IMR-90 (cell line): Measurements from ENCODE around the gene C14orf93. TPM values are rescaled to one million over a fixed set of nuclear protein-coding genes. Genes with fewer than 3 reads are reported as not detected.

ENCODE experiments used
- ATAC-seq: fragments of 200-7000 bp; cut with Tn5 transposase; 2 replicates; pipeline ENCODE4 v1.9.1; 2020; ENCODE audit warnings: low read depth, mild to moderate bottlenecking, moderate library complexity
- BruUV-seq: library from RNA; stranded (reverse); fragments of 400-500 nt; replicated peaks from 2 replicates; lab custom pipeline; 2021; lab: Mats Ljungman, UMichigan
- CTCF ChIA-PET: fragments of 300-600 bp; formaldehyde crosslinking; extraction: SDS; loops from one replicate; lab custom pipeline; 2021; ENCODE audit warnings: antibody characterized with exemption; lab: Yijun Ruan, JAX
- POLR2A ChIA-PET: fragments of 300-600 bp; sonication (Branson Sonifier 250); formaldehyde crosslinking; loops from one replicate; lab custom pipeline; 2022; ENCODE audit warnings: antibody characterized with exemption; ENCODE audit not compliant: unreplicated experiment; lab: Charles Lee
- DNase-seq: peaks from one replicate; pipeline ENCODE4 v3.0.0; 2013
- H2AFZ ChIP-seq: replicated peaks from 2 replicates; pipeline ENCODE3; 2013; ENCODE audit warnings: low read length, mild to moderate bottlenecking; ENCODE audit not compliant: poor library complexity
- H2AK5ac ChIP-seq: 2 replicates; pipeline ENCODE4 v1.6.1; 2013; ENCODE audit warnings: low read depth, low read length, inconsistent platforms
- H2AK9ac ChIP-seq: replicated peaks from 2 replicates; pipeline ENCODE3; 2013; ENCODE audit warnings: mild to moderate bottlenecking, low read depth, low read length, moderate library complexity; ENCODE audit not compliant: poor library complexity
- H2BK120ac ChIP-seq: 2 replicates; pipeline ENCODE4 v1.6.1; 2013; ENCODE audit warnings: low read depth, low read length, inconsistent platforms
- H2BK15ac ChIP-seq: 3 replicates; pipeline ENCODE4 v1.6.1; 2013; ENCODE audit warnings: low read depth, low read length, inconsistent platforms
- H2BK20ac ChIP-seq: 2 replicates; pipeline ENCODE4 v1.6.1; 2013; ENCODE audit warnings: low read depth, mild to moderate bottlenecking, inconsistent platforms, low read length, moderate library complexity
- H2BK5ac ChIP-seq: 2 replicates; pipeline ENCODE4 v1.6.1; 2013; ENCODE audit warnings: mild to moderate bottlenecking, low read depth, low read length, inconsistent platforms; ENCODE audit not compliant: poor library complexity, severe bottlenecking
- H3K14ac ChIP-seq: replicated peaks from 2 replicates; pipeline ENCODE4 v1.6.1; 2013; ENCODE audit warnings: low read depth, low read length, inconsistent platforms
- H3K18ac ChIP-seq: 2 replicates; pipeline ENCODE4 v1.6.1; 2013; ENCODE audit warnings: low read depth, low read length, control low read depth
- H3K23ac ChIP-seq: 2 replicates; pipeline ENCODE4 v1.6.1; 2013; ENCODE audit warnings: low read depth, low read length, inconsistent platforms
- H3K27ac ChIP-seq: 2 replicates; pipeline ENCODE4 v1.5.1; 2013; ENCODE audit warnings: mild to moderate bottlenecking, control low read depth, low read length; ENCODE audit not compliant: insufficient read depth
- H3K27me3 ChIP-seq: 2 replicates; pipeline ENCODE4 v1.6.1; 2013; ENCODE audit warnings: low read length; ENCODE audit not compliant: control insufficient read depth, insufficient read depth
- H3K36me3 ChIP-seq: 2 replicates; pipeline ENCODE4 v1.6.1; 2013; ENCODE audit warnings: low read length, mixed read lengths; ENCODE audit not compliant: control insufficient read depth, insufficient read depth
- H3K4ac ChIP-seq: 2 replicates; pipeline ENCODE4 v1.6.1; 2013; ENCODE audit warnings: low read depth, low read length, inconsistent platforms
- H3K4me1 ChIP-seq: 2 replicates; pipeline ENCODE4 v1.6.1; 2013; ENCODE audit warnings: low read length, mixed read lengths; ENCODE audit not compliant: control insufficient read depth, insufficient read depth
- H3K4me2 ChIP-seq: 2 replicates; pipeline ENCODE4 v1.6.1; 2013; ENCODE audit warnings: low read depth, mild to moderate bottlenecking, control low read depth, low read length, moderate library complexity
- H3K4me3 ChIP-seq: 2 replicates; pipeline ENCODE4 v1.5.1; 2013; ENCODE audit warnings: low read depth, mild to moderate bottlenecking, control low read depth, low read length, moderate library complexity; ENCODE audit not compliant: insufficient read depth
- H3K56ac ChIP-seq: 2 replicates; pipeline ENCODE4 v1.6.1; 2013; ENCODE audit warnings: low read length, inconsistent platforms; ENCODE audit not compliant: insufficient read depth; ENCODE audit errors: extremely low read depth
- H3K79me1 ChIP-seq, 2 experiments: 2 replicates each; pipeline ENCODE4 v1.6.1; 2013; ENCODE audit warnings: low read length in 2 of 2, inconsistent platforms in 1 of 2, low read depth in 1 of 2
- H3K9ac ChIP-seq: 2 replicates; pipeline ENCODE4 v1.6.1; 2013; ENCODE audit warnings: low read depth, low read length, control low read depth
- H3K9me1 ChIP-seq: 2 replicates; pipeline ENCODE4 v1.6.1; 2013; ENCODE audit warnings: low read length, inconsistent platforms; ENCODE audit not compliant: insufficient read depth
- H3K9me3 ChIP-seq: 2 replicates; pipeline ENCODE4 v1.6.1; 2013; ENCODE audit warnings: low read length; ENCODE audit not compliant: control insufficient read depth, insufficient read depth
- H4K20me1 ChIP-seq: 2 replicates; pipeline ENCODE4 v1.6.1; 2013; ENCODE audit warnings: low read length, inconsistent platforms; ENCODE audit not compliant: insufficient read depth
- H4K5ac ChIP-seq: 2 replicates; pipeline ENCODE4 v1.6.1; 2013; ENCODE audit warnings: mild to moderate bottlenecking, low read depth, low read length, control low read depth
- H4K8ac ChIP-seq, 2 experiments: 2 replicates each; pipeline ENCODE4 v1.6.1; 2013; ENCODE audit warnings: low read depth in 2 of 2, low read length in 2 of 2, control low read depth in 1 of 2, inconsistent platforms in 1 of 2
- H4K91ac ChIP-seq: 2 replicates; pipeline ENCODE4 v1.6.1; 2013; ENCODE audit warnings: low read depth, low read length, inconsistent platforms; ENCODE audit not compliant: insufficient read depth
- BHLHE40 ChIP-seq: fragments of 150-350 bp; IDR thresholded peaks from 2 replicates; pipeline ENCODE4 v1.6.1; 2016; ENCODE audit warnings: mild to moderate bottlenecking, low read depth, low read length
- CEBPB ChIP-seq: IDR thresholded peaks from 2 replicates; pipeline ENCODE4 v1.6.1; 2012; ENCODE audit warnings: low read depth, low read length, improper control_type of control experiment
- CHD1 ChIP-seq: IDR thresholded peaks from 2 replicates; pipeline ENCODE4 v1.6.1; 2012; ENCODE audit warnings: low read depth, low read length, improper control_type of control experiment
- CTCF ChIP-seq: conservative IDR thresholded peaks from 2 replicates; pipeline ENCODE4 v1.5.1; 2012; ENCODE audit warnings: mild to moderate bottlenecking, low read depth, low read length, improper control_type of control experiment
- ELK1 ChIP-seq: fragments of 150-350 bp; IDR thresholded peaks from 2 replicates; pipeline ENCODE4 v1.6.1; 2016; ENCODE audit warnings: low read depth, mild to moderate bottlenecking, low read length, moderate library complexity, borderline replicate concordance
- FOS ChIP-seq: fragments of 150-350 bp; IDR thresholded peaks from 2 replicates; pipeline ENCODE4 v1.6.1; 2016; ENCODE audit warnings: low read depth, low read length
- MAFK ChIP-seq: IDR thresholded peaks from 2 replicates; pipeline ENCODE4 v1.6.1; 2012; ENCODE audit warnings: low read depth, low read length, improper control_type of control experiment
- MAZ ChIP-seq: IDR thresholded peaks from 2 replicates; pipeline ENCODE4 v1.6.1; 2012; ENCODE audit warnings: low read depth, mild to moderate bottlenecking, low read length, improper control_type of control experiment, moderate library complexity, borderline replicate concordance
- MXI1 ChIP-seq: IDR thresholded peaks from 2 replicates; pipeline ENCODE4 v1.6.1; 2012; ENCODE audit warnings: low read depth, mild to moderate bottlenecking, low read length, moderate library complexity, borderline replicate concordance
- NFE2L2 ChIP-seq: fragments of 150-350 bp; IDR thresholded peaks from 2 replicates; pipeline ENCODE4 v1.6.1; 2016; ENCODE audit warnings: low read depth, mild to moderate bottlenecking, low read length
- POLR2A ChIP-seq: IDR thresholded peaks from 2 replicates; pipeline ENCODE4 v1.6.1; 2012; ENCODE audit warnings: mild to moderate bottlenecking, low read depth, low read length
- RAD21 ChIP-seq: IDR thresholded peaks from 2 replicates; pipeline ENCODE4 v1.6.1; 2012; ENCODE audit warnings: low read length, improper control_type of control experiment
- RCOR1 ChIP-seq: IDR thresholded peaks from 2 replicates; pipeline ENCODE4 v1.6.1; 2012; ENCODE audit warnings: mild to moderate bottlenecking, low read length, improper control_type of control experiment; ENCODE audit not compliant: insufficient replicate concordance
- RFX5 ChIP-seq: IDR thresholded peaks from 2 replicates; pipeline ENCODE4 v1.8.0; 2012; ENCODE audit warnings: low read depth, mild to moderate bottlenecking, low read length, moderate library complexity
- SMC3 ChIP-seq: fragments of 150-350 bp; IDR thresholded peaks from 2 replicates; pipeline ENCODE4 v1.6.1; 2016; ENCODE audit warnings: low read depth, mild to moderate bottlenecking, antibody characterized with exemption, low read length, moderate library complexity
- USF2 ChIP-seq: fragments of 150-350 bp; IDR thresholded peaks from 2 replicates; pipeline ENCODE4 v1.6.1; 2017; ENCODE audit warnings: mild to moderate bottlenecking, antibody characterized with exemption, low read length, low read depth
- WGBS, 2 experiments: methylation state at CpG; one replicate each; pipeline versions ENCODE4 v1.1.5 to v1.1.7; 2013; ENCODE audit warnings: missing lambda C conversion rate in 2 of 2; ENCODE audit not compliant: insufficient read length in 1 of 2; ENCODE audit errors: extremely low coverage in 2 of 2; 5-methylcytosine and 5-hydroxymethylcytosine counted together
- dilution Hi-C: fragments of 300-500 bp; cut with HindIII; formaldehyde crosslinking; loops from one replicate; pipeline ENCODE4 v1.14.3; 2018; ENCODE audit warnings: low sequenced_read_pairs; ENCODE audit not compliant: unreplicated experiment
- in situ Hi-C: fragments of 300-500 bp; cut with MboI; formaldehyde crosslinking; loops from 3 replicates; pipeline ENCODE4 v1.14.3; 2019; ENCODE audit warnings: low sequenced_read_pairs, inconsistent platforms, mixed read lengths
- intact Hi-C: fragments of 100-400 bp; cut with micrococcal nuclease; formaldehyde crosslinking; loops from 2 replicates; pipeline ENCODE4 v1.10.0; 2022
- polyA plus RNA-seq, 3 experiments: library from polyadenylated mRNA; depleted of rRNA; stranded (reverse); fragments of >200 nt; gene quantifications; 2 replicates each; pipeline ENCODE4 v1.2.3, GENCODE V29; 2012; ENCODE audit warnings: low replicate concordance in 1 of 3
- total RNA-seq: library from RNA; depleted of rRNA; stranded (reverse); fragments of >200 nt; gene quantifications from 2 replicates; pipeline ENCODE4 v1.2.3, GENCODE V29; 2012

The C14orf93 gene
- total and polyA plus RNA-seq, 2 of the 4 experiments (the other 2 are of a cell fraction): 5.4 to 5.7 TPM

GRCh38 chr14:23017091-23017490 lies 7.1 kb upstream of the C14orf93 start:
- ATAC-seq (no peak), DNase-seq (no peak)
- POLR2A ChIA-PET: interaction anchor here (0.9 kb wide), 1 partner anchor 11 kb away, joined by 3 read pairs; no protein-coding TSS in a partner anchor
- Histone ChIP-seq H2AK9ac (no peak overlapping the region), H3K56ac (no peak overlapping the region), H2BK20ac (no peak overlapping the region), H3K9ac (no peak overlapping the region), H3K4me3 (no peak overlapping the region), H4K20me1 (no peaks in the 10 kb centered on the region), H3K27me3 (no peaks in the 10 kb centered on the region), H4K8ac (no peak overlapping the region), H3K9me1 (no peaks in the 10 kb centered on the region; the same call in 1 of the 2 replicates), H3K36me3 (no peaks in the 10 kb centered on the region), H3K14ac (no peak overlapping the region), H2AFZ (no peak overlapping the region), H3K79me1 (no peaks in the 10 kb centered on the region), H3K9me3 (no peaks in the 10 kb centered on the region), H3K18ac (no peak overlapping the region), H2BK15ac (no peak overlapping the region), H2BK120ac (no peak overlapping the region), H2BK5ac (no peak overlapping the region), H4K5ac (no peak overlapping the region), H2AK5ac (no peak overlapping the region), H4K91ac (no peak overlapping the region), H3K4me2 (no peak overlapping the region), H3K27ac (no peak overlapping the region), H3K4me1 (no peaks in the 10 kb centered on the region), H3K23ac (no peak overlapping the region), H3K4ac (no peak overlapping the region)
- in situ Hi-C loops: no loop called here
- no TSS peak for BruUV-seq
- TF ChIP-seq ELK1: no peak
- no peak for TF ChIP-seq MAFK
- TF ChIP-seq MXI1: no peak
- TF ChIP-seq RCOR1: no peak
- no peak for TF ChIP-seq SMC3
- no peak for TF ChIP-seq CTCF
- TF ChIP-seq NFE2L2: no peak
- TF ChIP-seq RAD21: no peak
- TF ChIP-seq CEBPB: no peak
- TF ChIP-seq USF2: no peak
- TF ChIP-seq RFX5: no peak
- TF ChIP-seq CHD1: no peak
- no peak for TF ChIP-seq POLR2A
- no peak for TF ChIP-seq MAZ
- no peak for TF ChIP-seq FOS
- TF ChIP-seq BHLHE40: no peak
- intact Hi-C loops: no loop called here
- dilution Hi-C loops: no loop called here
- 100% methylated on average over 1 of the region's 5 CpGs; no CpG with 5 or more reads in 1 of the 2 experiments for WGBS, 2 experiments
- CTCF ChIA-PET: interaction anchor here (1.6 kb wide), 1 partner anchor 10 kb away, joined by 5 read pairs; no protein-coding TSS in a partner anchor
